OCI-LY7 (cell line): Measurements from ENCODE around the gene RNF207. TPM values are rescaled to one million over a fixed set of nuclear protein-coding genes. Genes with fewer than 3 reads are reported as not detected.

Source experiments
- BruUV-seq: library from RNA; stranded (reverse); fragments of 400-500 nt; replicated peaks from 2 replicates; lab custom pipeline; 2021; lab: Mats Ljungman, UMichigan
- CTCF ChIA-PET: fragments of 300-600 bp; sonication (Branson Sonifier 250); formaldehyde crosslinking; loops from one replicate; lab custom pipeline; 2022; ENCODE audit warnings: antibody characterized with exemption; ENCODE audit not compliant: unreplicated experiment; lab: Charles Lee
- POLR2A ChIA-PET: fragments of 300-600 bp; sonication (Branson Sonifier 250); formaldehyde crosslinking; loops from one replicate; lab custom pipeline; 2022; ENCODE audit warnings: antibody characterized with exemption; lab: Charles Lee
- DNase-seq: peaks from one replicate; pipeline ENCODE4 v3.0.0-alpha.2; 2015; ENCODE audit warnings: low spot score
- H2AFZ ChIP-seq: fragments of 200-600 bp; sonication (generic), shearing (Covaris generic); 2 replicates; pipeline ENCODE4 v1.6.1; 2014; ENCODE audit warnings: mild to moderate bottlenecking, antibody characterized with exemption, low read length, moderate library complexity
- H3K27ac ChIP-seq: fragments of 200-600 bp; sonication (generic); 2 replicates; pipeline ENCODE4 v1.5.1; 2014; ENCODE audit warnings: mixed run types, low read depth, mild to moderate bottlenecking, moderate library complexity, low read length, inconsistent platforms; ENCODE audit not compliant: poor library complexity, severe bottlenecking
- H3K36me3 ChIP-seq: fragments of 200-600 bp; sonication (generic); 2 replicates; pipeline ENCODE4 v1.6.1; 2014; ENCODE audit warnings: mild to moderate bottlenecking, antibody characterized with exemption, low read length, moderate library complexity, mixed read lengths; ENCODE audit not compliant: insufficient read depth
- H3K4me1 ChIP-seq: fragments of 200-600 bp; sonication (generic); 2 replicates; pipeline ENCODE4 v1.5.1; 2014; ENCODE audit warnings: mild to moderate bottlenecking, low read length; ENCODE audit not compliant: insufficient read depth, poor library complexity, severe bottlenecking
- H3K4me2 ChIP-seq: fragments of 200-600 bp; sonication (generic); 2 replicates; pipeline ENCODE4 v1.6.1; 2014; ENCODE audit warnings: mild to moderate bottlenecking, low read length
- H3K4me3 ChIP-seq: fragments of 200-600 bp; sonication (generic); 2 replicates; pipeline ENCODE4 v1.5.1; 2014; ENCODE audit warnings: mild to moderate bottlenecking, low read depth, low read length; ENCODE audit not compliant: poor library complexity, severe bottlenecking
- H3K79me2 ChIP-seq: fragments of 200-600 bp; sonication (generic); 2 replicates; pipeline ENCODE4 v1.6.1; 2016; ENCODE audit warnings: low read depth, mild to moderate bottlenecking, low read length, moderate library complexity, mixed read lengths; ENCODE audit not compliant: insufficient read depth
- H3K9me2 ChIP-seq: fragments of 200-600 bp; sonication (generic); 2 replicates; pipeline ENCODE4 v1.6.1; 2016; ENCODE audit warnings: mild to moderate bottlenecking, low read length, mixed read lengths; ENCODE audit not compliant: insufficient read depth
- H3K9me3 ChIP-seq: fragments of 200-600 bp; sonication (generic); 2 replicates; pipeline ENCODE4 v1.6.1; 2014; ENCODE audit warnings: mild to moderate bottlenecking, mixed run types, low read length, mixed read lengths
- H4K20me1 ChIP-seq: fragments of 200-600 bp; sonication (generic); 2 replicates; pipeline ENCODE4 v1.6.1; 2014; ENCODE audit warnings: mild to moderate bottlenecking, antibody characterized with exemption, low read length, moderate library complexity, mixed read lengths; ENCODE audit not compliant: insufficient read depth
- CTCF ChIP-seq: fragments of 200-600 bp; sonication (generic); conservative IDR thresholded peaks from 2 replicates; pipeline ENCODE4 v1.5.1; 2014; ENCODE audit warnings: mild to moderate bottlenecking, antibody characterized with exemption, low read length, moderate library complexity, mixed read lengths
- EZH2phosphoT487 ChIP-seq: fragments of 200-600 bp; sonication (generic); IDR thresholded peaks from 2 replicates; pipeline ENCODE4 v1.6.1; 2018; ENCODE audit warnings: low read depth, borderline replicate concordance, mild to moderate bottlenecking, mixed run types, antibody characterized with exemption, low read length, moderate library complexity, mixed read lengths
- intact Hi-C: fragments of 100-400 bp; cut with micrococcal nuclease; formaldehyde crosslinking; loops from one replicate; pipeline ENCODE4 v1.10.0; 2022; ENCODE audit not compliant: unreplicated experiment
- total RNA-seq, 2 experiments: library from RNA; depleted of rRNA in 1 of 2; stranded (reverse); fragments of >200 nt in 1 of 2; shearing (Covaris generic) in 1 of 2; gene quantifications; 2 replicates each; pipeline ENCODE4 v1.2.3, GENCODE V29; 2014 to 2022

Gene RNF207
- total RNA-seq, 2 experiments from 2014 or later, result not detected

- ChIA-PET CTCF (interaction anchor here (0.7 kb wide), 1 partner anchor 196 kb away, joined by 4 read pairs; no protein-coding TSS in a partner anchor), POLR2A (no interaction called here)
- no peak overlapping the region for H3K4me3 ChIP-seq
- H2AFZ ChIP-seq, result no peak overlapping the region
- no peaks in the 10 kb centered on the region for H3K9me3 ChIP-seq
- H3K27ac ChIP-seq, result no peak overlapping the region
- no peaks in the 10 kb centered on the region for H3K4me1 ChIP-seq
- H3K9me2 ChIP-seq, result no peaks in the 10 kb centered on the region
- no TSS peak for BruUV-seq
- H4K20me1 ChIP-seq, result no peaks in the 10 kb centered on the region
- TF ChIP-seq EZH2phosphoT487 (peak; percentile 79; the same call in 1 of the 2 replicates), CTCF (no peak)
- no peak for DNase-seq
- H3K4me2 ChIP-seq, result no peak overlapping the region
- no peaks in the 10 kb centered on the region for H3K79me2 ChIP-seq
- intact Hi-C loops, result loop anchor here (10.0 kb wide), 2 partner anchors 137 to 193 kb away; no protein-coding TSS in a partner anchor
- H3K36me3 ChIP-seq, result no peaks in the 10 kb centered on the region
Observed at GRCh38 chr1:6241887-6242740, 36.2 kb downstream of the RNF207 start.

DNA sequence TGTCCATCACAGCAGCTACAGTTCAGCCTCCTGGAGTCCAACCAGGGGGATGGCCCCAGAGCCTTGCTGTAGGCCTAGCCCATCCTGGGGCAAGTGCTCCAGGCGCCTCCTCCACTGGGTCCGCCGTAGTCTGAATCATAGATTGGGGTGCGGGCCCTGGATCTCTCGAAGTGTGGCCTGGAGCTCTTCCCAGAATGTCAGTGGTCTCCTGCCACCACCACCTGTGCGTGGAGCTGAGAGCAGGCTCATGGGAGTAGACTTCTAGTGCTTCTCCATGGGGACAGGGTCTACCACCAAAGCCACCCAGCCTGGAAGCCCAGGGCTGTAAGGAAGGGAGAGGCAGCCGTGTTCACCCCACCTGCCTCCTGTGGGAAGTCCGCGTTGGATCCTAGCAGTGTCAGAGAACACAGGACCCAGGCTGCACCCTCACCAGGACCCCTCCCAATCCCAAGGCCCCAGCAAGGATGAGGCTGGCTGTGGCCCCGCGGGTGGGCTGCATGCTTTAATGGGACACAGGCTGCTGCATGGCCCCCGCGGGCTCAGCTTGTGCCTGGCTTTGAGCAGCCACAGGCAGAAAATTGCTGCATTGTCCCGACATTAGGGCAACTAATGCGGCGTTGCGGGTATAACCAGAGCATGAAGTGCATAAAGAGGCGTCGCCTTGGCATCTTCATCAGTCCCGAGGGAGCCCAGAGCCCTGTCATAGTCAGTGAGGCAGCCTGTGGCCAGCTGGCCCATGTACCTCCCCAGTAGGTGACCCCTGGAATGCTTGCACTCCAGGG is 37.3 kb downstream of the RNF207 start:
- H3K27ac ChIP-seq, result no peak overlapping the region
- H3K79me2 ChIP-seq, result no peaks in the 10 kb centered on the region
- ChIA-PET POLR2A (no interaction called here), CTCF (no interaction called here)
- no peak overlapping the region for H2AFZ ChIP-seq
- no peak overlapping the region for H3K4me3 ChIP-seq
- no peaks in the 10 kb centered on the region for H3K36me3 ChIP-seq
- no peaks in the 10 kb centered on the region for H3K9me2 ChIP-seq
- TF ChIP-seq EZH2phosphoT487, result no peak
- TF ChIP-seq CTCF, result no peak
- H3K9me3 ChIP-seq, result no peaks in the 10 kb centered on the region
- BruUV-seq, result no TSS peak
- intact Hi-C loops, result loop anchor here (10.0 kb wide), 2 partner anchors 138 to 192 kb away; no protein-coding TSS in a partner anchor
- no peak overlapping the region for H3K4me2 ChIP-seq
- H4K20me1 ChIP-seq, result no peaks in the 10 kb centered on the region
- no peaks in the 10 kb centered on the region for H3K4me1 ChIP-seq
- no peak for DNase-seq
